GM19238 (cell line): ENCODE data around the gene POP7.

Experiments
- DNase-seq: peaks from one replicate; pipeline ENCODE4 v3.0.0; 2011; ENCODE audit warnings: low spot score; ENCODE audit not compliant: insufficient read length

POP7 gene

GRCh38 chr7:100679129-100679926 lies 26.6 kb upstream of the POP7 start:
- DNase-seq = peak; percentile 2

GRCh38 chr7:100679927-100680575 lies 25.9 kb upstream of the POP7 start:
- no peak for DNase-seq

- DNase-seq = no peak
These were observed 25.2 kb upstream of the POP7 start for GRCh38 chr7:100680576-100681271.

- DNase-seq = no peak
These were observed 24.3 kb upstream of the POP7 start for GRCh38 chr7:100681491-100682227.

- no peak for DNase-seq
These were observed 23.6 kb upstream of the POP7 start for GRCh38 chr7:100682228-100682741.

GRCh38 chr7:100682991-100683658 lies 22.8 kb upstream of the POP7 start:
- DNase-seq = no peak

GRCh38 chr7:100683659-100684533 lies 22.0 kb upstream of the POP7 start:
- no peak for DNase-seq

GRCh38 chr7:100684534-100685042 lies 21.3 kb upstream of the POP7 start:
- no peak for DNase-seq

GRCh38 chr7:100685049-100685605 lies 20.8 kb upstream of the POP7 start:
- DNase-seq = no peak

- DNase-seq = no peak
These were observed 20.2 kb upstream of the POP7 start for GRCh38 chr7:100685631-100686145.

- DNase-seq = no peak
These were observed 19.6 kb upstream of the POP7 start for GRCh38 chr7:100686201-100686821.

GRCh38 chr7:100686822-100687211 lies 19.1 kb upstream of the POP7 start:
- no peak for DNase-seq

- no peak for DNase-seq
These were observed 18.7 kb upstream of the POP7 start for GRCh38 chr7:100687261-100687660.

- DNase-seq = no peak
These were observed 18.1 kb upstream of the POP7 start for GRCh38 chr7:100687751-100688300.

- DNase-seq = no peak
These were observed 17.5 kb upstream of the POP7 start for GRCh38 chr7:100688326-100688860.

- DNase-seq = no peak
These were observed 16.4 kb upstream of the POP7 start for GRCh38 chr7:100689230-100690135.
